ENCODE results near the gene EIF4E. TPM values are rescaled to one million over a fixed set of nuclear protein-coding genes. Genes with fewer than 3 reads are reported as not detected.
A peak's percentile ranks its signal among the peaks of the same experiment; 100 is the strongest.

The EIF4E gene
- total and polyA plus RNA-seq, 11 donors: 8.3 to 93.2 (median 62.2) TPM

DNA sequence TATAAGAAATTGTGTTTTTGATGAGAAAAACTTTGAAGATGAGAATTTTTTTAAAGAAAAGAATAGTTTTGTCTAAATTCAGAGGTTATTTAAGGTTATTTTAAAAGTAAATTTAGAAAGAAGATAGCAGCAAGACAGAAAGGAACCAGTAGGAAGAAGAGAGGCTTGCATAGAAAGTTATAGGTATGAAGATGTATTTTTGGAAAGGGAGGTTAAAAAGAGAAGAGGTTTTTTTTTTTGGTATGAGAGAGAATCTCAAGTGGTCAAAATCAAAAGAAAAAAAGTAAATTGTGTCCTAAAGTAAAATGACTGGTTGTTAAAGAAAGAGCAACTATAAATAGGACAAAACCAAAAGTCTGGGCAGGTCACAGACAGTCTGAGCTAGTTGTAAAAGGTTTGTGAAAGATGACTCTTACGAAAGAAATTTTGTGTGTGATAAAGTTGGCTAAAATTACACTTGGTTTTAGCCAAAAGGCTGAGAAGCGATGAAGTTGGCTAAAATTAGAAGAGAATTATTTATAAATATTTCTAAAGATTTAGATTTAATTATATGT, 16.4 kb upstream of the EIF4E start:
- no peak for DNase-seq
- TF ChIP-seq CTCF (IDR thresholded peaks at IDR 0.05) (no peak), POLR2A (IDR thresholded peaks at IDR 0.05) (no peak)
- no peak overlapping the region for H3K27ac ChIP-seq
- H3K27me3 ChIP-seq: no peaks in the 10 kb centered on the region
- ATAC-seq: no peak
- 69 to 91% (median 77%) methylated on average over 2 of the region's 2 CpGs for WGBS, 4 donors
- no peaks in the 10 kb centered on the region for H3K9me3 ChIP-seq
- intact Hi-C loops (cut with DNase I): loop anchor here in 2 of 10 donors (5.0 to 10.0 kb wide), 2 partner anchors 42 to 109 kb away; no protein-coding TSS in a partner anchor
- H3K4me3 ChIP-seq: no peak overlapping the region
- H3K4me1 ChIP-seq: no peaks in the 10 kb centered on the region
- H3K36me3 ChIP-seq: no peaks in the 10 kb centered on the region

DNA sequence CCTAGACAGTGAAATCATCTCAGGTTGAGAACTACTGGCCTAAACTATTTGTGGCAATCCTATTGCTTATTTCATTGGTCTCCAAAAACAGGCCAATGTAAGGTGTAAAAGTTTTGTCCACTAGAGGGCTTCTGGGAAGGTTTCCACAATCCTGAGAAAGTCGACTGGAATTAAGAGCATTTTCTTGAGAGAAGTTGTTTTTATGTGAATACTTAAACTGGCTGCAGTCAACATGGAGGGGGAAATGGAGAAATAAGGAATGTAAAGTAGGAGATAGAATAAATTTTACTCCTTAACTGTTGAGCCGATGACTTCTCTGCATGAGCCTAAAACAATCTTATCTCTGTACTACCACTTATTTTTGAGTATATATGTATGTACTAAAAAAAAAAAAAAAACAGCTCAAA, 11.0 kb upstream of the EIF4E start:
- H3K27ac ChIP-seq: no peak overlapping the region
- 29 to 38% (median 30%) methylated on average over 2 of the region's 2 CpGs for WGBS, 4 donors
- no peaks in the 10 kb centered on the region for H3K4me1 ChIP-seq
- H3K9me3 ChIP-seq: no peaks in the 10 kb centered on the region
- intact Hi-C loops (cut with DNase I): loop anchor here in 9 of 10 donors (2.0 to 10.0 kb wide), 12 partner anchors 52 to 522 kb away; partner anchors contain the start of genes ADH5 (in 1 of the 9) and METAP1 (in 1 of the 9)
- TF ChIP-seq POLR2A (IDR thresholded peaks at IDR 0.05) (no peak), CTCF (IDR thresholded peaks at IDR 0.05) (peak; percentile 58 to 82 (median 70))
- no peaks in the 10 kb centered on the region for H3K27me3 ChIP-seq
- DNase-seq (no peak), ATAC-seq (peak in 3 of 4 donors; percentile 42 to 55 (median 45))
- H3K4me3 ChIP-seq: no peak overlapping the region
- no peaks in the 10 kb centered on the region for H3K36me3 ChIP-seq

- H3K27me3 ChIP-seq: no peaks in the 10 kb centered on the region
- no peaks in the 10 kb centered on the region for H3K36me3 ChIP-seq
- intact Hi-C loops (cut with DNase I): loop anchor here in 8 of 10 donors (2.0 to 10.0 kb wide), 10 partner anchors 55 to 523 kb away; partner anchors contain the start of genes ADH5 (in 1 of the 8) and METAP1 (in 1 of the 8)
- no peak for DNase-seq
- no peaks in the 10 kb centered on the region for H3K9me3 ChIP-seq
- no peak overlapping the region for H3K4me3 ChIP-seq
- no peaks in the 10 kb centered on the region for H3K4me1 ChIP-seq
- ATAC-seq: no peak
- 76 to 92% (median 84%) methylated on average over 1 of the region's 1 CpG for WGBS, 4 donors
- H3K27ac ChIP-seq: no peak overlapping the region
- TF ChIP-seq CTCF (IDR thresholded peaks at IDR 0.05) (no peak), POLR2A (IDR thresholded peaks at IDR 0.05) (no peak)
Observed at GRCh38 chr4:98939438-98939837, 10.5 kb upstream of the EIF4E start.

DNA sequence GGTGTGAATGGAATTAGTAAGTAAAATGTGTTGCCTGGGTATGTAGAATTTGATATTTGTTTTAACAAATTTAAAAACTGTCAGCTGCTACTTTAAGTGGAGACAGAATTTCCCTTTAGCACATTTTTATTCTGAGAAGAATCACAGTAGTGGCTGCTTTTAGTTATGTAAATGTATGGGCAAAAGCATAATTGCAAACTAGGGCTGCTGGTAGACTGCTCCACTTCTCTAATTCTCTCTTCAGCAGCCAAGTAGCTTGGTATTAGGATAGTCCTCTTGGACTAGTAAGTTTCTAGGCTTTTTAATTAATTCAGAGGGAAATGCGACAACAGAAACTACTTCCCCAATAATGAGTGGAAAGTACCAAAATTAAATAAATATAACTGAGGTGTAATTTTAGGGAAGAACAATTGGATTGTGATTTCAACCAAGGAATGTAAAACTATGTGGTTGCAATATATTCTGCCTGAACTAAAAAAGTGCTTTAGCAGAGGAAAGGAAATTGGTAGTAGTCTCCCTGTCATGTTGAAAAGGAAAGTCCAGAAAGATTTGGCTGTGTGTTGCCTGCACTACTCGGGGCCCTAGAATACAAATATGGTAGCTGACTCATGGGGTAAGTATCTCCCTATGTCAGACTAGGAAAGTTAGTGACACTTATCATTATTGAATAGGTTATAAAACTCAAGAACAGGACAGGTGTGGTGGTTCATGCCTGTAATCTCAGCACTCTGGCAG, 9.2 kb upstream of the EIF4E start:
- H3K27ac ChIP-seq: no peak overlapping the region
- no peaks in the 10 kb centered on the region for H3K27me3 ChIP-seq
- DNase-seq: no peak
- no peaks in the 10 kb centered on the region for H3K36me3 ChIP-seq
- ATAC-seq: no peak
- H3K9me3 ChIP-seq: no peaks in the 10 kb centered on the region
- intact Hi-C loops (cut with DNase I): loop anchor here in 8 of 10 donors (2.0 to 10.0 kb wide), 10 partner anchors 57 to 524 kb away; partner anchors contain the start of genes ADH5 (in 1 of the 8) and METAP1 (in 1 of the 8)
- H3K4me3 ChIP-seq: no peak overlapping the region
- WGBS, 4 donors: 62 to 76% (median 63%) methylated on average over 2 of the region's 2 CpGs
- no peak for TF ChIP-seq POLR2A (IDR thresholded peaks at IDR 0.05)
- no peak for TF ChIP-seq CTCF (IDR thresholded peaks at IDR 0.05)
- peaks cover 0 to 2% (median 0%) of the 10 kb centered on the region in 12 donors for H3K4me1 ChIP-seq

All from heart left ventricle (tissue), 16 donors.